Femur (tissue), 1 donor: ENCODE measurements around the gene ELL3.
"Not testable (repeated sequence)": the region's sequence is repeated elsewhere in the genome, so short reads cannot be mapped to it uniquely, and the experiment has no call there.

Experiments used
- DNase-seq: peaks from one replicate; pipeline ENCODE4 v3.0.0-alpha.2; 2017

ELL3 gene

GRCh38 chr15:43791993-43792760 is 15.4 kb upstream of the ELL3 start, which contains the start of gene SERF2:
Gene SERF2, plus strand, starts transcription at chr15:43792320. Its CDS starts 57 bp downstream, at chr15:43792377.
- peak; percentile 100 for DNase-seq

GRCh38 chr15:43789409-43789808 is 12.6 kb upstream of the ELL3 start:
- no peak for DNase-seq

- no peak for DNase-seq
Observed at GRCh38 chr15:43779016-43779415, 2.2 kb upstream of the ELL3 start.

GRCh38 chr15:43777267-43777914 is 625 bp upstream of the ELL3 start:
- DNase-seq: peak; percentile 87

DNA sequence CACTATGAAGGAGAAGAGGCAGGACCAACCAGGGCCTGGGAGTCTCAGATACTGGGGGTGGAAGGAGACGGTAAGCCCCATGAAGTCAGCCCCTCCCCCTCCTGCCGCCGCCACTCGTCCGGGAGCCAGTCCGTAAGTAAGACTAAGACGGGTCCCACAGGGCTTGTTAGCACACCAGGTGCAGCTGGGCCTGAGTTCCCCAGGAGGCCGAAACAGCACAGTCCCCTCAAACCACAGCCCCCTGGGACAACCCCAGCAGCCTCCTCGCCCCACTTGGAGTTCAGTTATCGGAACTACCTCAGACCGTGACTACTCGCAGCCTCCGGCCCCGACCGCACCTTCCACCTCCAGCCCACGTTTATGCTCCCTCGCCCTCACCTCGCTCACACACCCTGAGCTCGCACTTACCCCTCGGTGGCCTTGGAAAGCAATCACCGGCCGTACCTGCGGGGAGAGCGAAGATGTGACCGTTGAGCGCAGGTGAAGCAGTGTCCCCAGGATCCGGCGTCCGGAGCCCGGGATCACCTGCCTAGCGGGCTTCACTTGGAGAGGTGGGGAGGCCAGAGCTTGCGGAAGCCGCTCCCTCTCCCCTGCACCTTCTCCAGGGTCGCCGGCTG is 557 bp downstream of the ELL3 start:
- DNase-seq: peak; percentile 64

DNA sequence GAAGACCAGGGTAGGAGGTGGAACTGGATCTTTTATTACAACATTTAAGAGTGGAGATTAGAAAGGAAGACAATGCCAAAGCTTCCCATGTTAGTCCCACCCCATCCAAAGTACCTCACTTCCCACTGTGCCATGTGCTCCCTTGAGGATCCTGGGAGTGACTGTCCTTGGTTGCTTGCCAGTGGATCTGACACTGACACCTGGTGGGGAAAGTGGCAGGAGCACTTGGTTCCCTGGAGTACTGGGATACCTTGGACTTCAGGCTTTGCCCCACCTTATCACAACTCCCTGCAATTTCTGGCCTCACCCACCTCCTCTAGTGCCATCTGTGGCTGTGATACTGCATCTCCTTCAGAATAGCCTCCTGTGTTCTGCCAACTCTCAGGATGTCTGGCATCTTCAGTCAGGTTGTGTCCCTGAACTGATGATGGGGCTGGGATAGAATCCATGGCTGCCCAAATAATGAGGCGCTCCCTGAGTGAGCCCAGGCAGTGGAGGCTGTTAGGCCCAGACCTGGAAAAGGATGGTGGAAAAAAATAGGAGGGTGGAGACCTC is 1.3 kb downstream of the ELL3 start:
- DNase-seq: no peak

DNA sequence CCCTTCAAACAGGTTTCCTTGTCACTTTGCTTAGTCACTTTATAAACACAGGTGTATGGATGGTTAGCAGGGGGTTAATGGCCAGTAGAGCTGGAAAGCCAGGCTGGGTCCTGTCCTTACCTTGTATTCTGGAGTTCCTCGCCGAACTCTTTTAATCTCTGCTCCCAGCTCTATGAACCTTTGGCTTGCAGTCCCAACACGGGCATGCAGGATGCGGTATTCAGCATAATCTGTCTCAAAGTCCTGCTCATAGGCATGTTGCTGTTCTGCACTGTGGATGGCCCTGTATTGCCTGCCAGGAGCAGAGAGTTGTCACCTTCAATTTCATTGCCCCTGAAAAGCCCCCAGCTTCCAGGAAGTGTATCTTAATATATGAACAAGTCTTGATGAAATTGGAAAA is 2.7 kb downstream of the ELL3 start:
- no peak for DNase-seq

GRCh38 chr15:43772624-43773023 is 4.1 kb downstream of the ELL3 start:
- DNase-seq: no peak

- DNase-seq: no peak
Observed at GRCh38 chr15:43771816-43772215, 5.0 kb downstream of the ELL3 start.

DNA sequence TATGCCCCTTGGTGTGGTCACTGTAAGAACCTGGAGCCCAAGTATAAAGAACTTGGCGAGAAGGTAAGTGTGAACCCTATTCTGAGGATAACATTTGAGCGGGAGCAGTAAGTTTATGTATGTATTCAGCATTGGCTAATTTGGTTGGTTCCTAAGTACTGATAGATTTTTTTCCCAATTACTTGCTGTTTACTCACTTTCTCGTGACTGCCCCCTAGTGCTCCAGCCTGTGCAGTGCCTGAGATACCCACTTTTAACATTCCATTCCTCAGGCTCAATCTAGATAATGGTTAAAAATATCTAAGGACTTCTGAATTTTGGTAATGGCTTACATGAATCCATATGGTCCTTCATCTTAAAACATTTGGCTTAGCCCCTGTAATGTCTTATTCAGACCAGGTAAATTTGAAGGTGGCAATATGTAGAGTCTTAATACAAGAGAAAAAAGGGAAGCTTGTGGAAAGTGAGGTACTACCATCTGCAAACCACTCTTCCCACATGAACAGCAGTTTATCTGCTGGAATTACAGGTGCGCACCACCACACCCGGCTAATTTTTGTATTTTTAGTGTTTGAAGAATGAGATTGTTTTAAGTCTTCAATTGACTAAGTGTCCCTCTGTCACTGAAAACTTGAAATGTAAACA is 7.1 kb downstream of the ELL3 start:
- DNase-seq: peak; percentile 33

DNA sequence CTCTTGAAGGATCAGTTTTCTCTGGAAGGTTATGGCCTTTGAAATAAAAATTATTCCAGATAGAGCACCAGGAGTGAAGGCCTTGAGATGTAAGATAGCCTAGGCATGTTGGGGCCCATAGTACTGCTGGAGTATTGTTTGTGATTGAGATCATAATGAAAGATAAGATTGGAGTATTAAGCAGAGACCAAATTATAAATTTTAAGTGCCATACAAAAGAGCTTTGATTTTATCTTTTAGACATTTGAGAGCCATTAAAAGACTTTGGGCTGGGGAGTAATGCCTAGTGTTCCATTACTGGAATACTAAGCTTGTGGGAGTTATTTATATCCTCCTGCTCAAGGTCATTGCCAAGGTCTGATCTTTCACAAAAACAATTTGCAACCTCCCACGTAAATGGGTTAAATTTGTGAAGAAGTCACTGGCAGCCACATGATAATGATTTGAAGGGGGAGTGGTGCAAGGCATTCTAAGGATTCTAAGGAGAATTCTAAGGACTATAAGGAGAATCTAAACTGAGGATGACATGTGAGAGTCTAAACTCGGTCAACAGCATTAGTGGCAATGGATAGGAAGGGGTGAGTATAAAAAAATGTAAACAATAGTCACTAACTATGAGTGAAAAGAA is 12.8 kb downstream of the ELL3 start:
- DNase-seq: no peak

DNA sequence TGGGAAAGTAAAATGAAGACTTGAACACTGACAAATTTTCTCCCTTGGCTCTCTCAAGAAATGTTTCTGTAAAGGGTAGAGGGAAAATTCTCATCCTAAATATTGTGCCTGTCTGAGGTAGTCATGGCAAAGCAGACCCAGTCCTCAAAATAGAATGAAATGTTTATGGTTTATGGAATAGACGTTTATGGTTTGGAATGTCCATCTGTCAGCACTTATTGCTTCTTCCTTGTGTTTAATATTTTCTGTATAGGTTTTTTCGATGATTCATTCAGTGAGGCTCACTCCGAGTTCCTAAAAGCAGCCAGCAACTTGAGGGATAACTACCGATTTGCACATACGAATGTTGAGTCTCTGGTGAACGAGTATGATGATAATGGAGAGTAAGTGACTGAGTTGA is 13.9 kb downstream of the ELL3 start:
- DNase-seq: no peak

- DNase-seq: no peak
Observed at GRCh38 chr15:43751885-43752284, 24.9 kb downstream of the ELL3 start.

- no peak for DNase-seq
Observed at GRCh38 chr15:43749690-43750345, 26.9 kb downstream of the ELL3 start.

DNA sequence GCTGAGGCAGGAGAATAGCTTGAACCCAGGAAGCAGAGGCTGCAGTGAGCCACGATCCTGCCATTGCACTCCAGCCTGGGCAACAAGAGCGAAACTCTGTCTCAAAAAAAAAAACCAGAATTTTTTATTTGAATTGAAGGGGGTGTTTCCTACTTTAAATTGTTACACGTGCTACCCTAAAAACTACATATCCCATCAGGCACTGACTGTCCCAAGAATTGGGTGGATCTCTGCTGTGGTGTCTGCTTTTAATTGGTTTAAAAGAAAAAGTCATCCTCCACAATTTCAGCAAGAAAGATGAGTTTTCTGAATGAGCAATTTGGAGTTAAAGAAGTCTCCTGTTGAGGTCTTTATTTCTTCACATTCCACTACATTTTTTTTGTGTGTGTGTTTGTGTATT is 28.4 kb downstream of the ELL3 start:
- no peak for DNase-seq

DNA sequence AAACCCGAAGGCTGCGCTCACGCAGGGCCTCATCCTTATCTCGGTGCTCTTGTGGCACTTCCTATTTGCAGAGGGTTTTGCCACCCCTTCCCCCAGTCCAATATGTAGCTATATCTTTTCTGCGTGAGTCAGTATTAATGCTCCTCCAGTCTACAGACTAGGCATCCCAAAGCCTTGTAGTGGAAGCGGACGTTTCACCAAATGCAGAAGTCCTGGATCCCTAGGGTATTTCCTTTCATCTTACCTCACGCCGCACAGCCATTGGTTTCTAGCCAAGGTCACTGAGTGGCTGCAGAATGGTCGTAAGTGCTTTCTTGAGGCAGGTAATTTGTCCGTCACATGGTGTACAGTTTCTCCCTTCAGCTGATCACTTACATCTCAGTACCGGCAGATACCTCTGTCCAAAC is 29.9 kb downstream of the ELL3 start:
- DNase-seq: not testable (repeated sequence)

GRCh38 chr15:43746245-43746902 is 30.4 kb downstream of the ELL3 start, which contains the start of gene PDIA3:
Gene PDIA3, plus strand, starts transcription at chr15:43746438. Its CDS starts 102 bp downstream, at chr15:43746540.
- DNase-seq: peak; percentile 97

GRCh38 chr15:43735416-43735815 is 41.4 kb downstream of the ELL3 start:
- DNase-seq: no peak

- DNase-seq: not testable (repeated sequence)
Observed at GRCh38 chr15:43728053-43728725, 48.6 kb downstream of the ELL3 start.

DNA sequence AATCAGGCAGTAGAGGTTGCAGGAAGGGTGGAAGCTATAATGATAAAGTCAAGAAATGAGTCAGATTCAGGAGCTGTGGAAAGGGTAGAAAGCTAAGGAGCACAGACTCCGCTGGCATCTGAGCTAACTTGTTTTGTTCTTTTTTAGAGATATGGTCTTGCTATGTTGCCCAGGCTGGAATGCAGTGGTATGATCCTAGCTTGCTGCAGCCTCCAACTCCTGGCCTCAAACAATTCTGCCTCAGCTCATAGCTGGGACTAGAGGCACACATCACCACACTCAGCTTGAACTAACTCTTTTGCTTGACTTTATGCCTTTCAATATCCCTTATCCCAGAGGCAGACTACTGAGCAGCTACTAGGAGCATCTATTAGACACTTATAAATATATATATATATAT is 50.5 kb downstream of the ELL3 start:
- not testable (repeated sequence) for DNase-seq

DNA sequence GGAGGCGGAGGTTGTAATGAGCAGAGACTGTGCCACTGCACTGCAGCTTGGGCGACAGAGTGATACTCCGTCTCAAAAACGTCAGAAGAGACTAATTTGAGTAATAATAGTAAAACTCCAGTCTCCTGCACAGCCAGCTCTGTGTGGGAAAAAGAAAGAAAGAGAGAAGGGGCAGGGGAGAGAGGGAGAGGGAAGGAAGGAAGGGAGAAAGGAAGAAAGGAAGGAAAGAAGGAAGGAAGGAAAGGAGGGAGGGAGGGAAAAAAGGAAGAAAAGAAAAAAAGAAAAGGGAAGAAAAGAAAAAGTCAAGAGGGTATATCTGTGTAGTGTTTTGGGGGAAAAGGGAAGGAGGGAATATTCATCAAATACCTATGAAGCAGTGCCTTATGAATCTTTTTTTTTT is 53.6 kb downstream of the ELL3 start:
- no peak for DNase-seq
